ENCODE results near the gene ECI2.

The ECI2 gene

GRCh38 chr6:4085332-4085700 is 50.1 kb downstream of the ECI2 start:
- TF ChIP-seq CTCF (conservative IDR thresholded peaks at IDR 0.05; ENCODE audit: low read length): no peak
- DNase-seq (ENCODE audit: low read depth): peak; percentile 13
- H3K4me3 ChIP-seq (ENCODE audit: low read length): no peak overlapping the region

GRCh38 chr6:4084444-4085331 is 50.7 kb downstream of the ECI2 start:
- DNase-seq (ENCODE audit: low read depth): no peak
- TF ChIP-seq CTCF (conservative IDR thresholded peaks at IDR 0.05; ENCODE audit: low read length): no peak
- H3K4me3 ChIP-seq (ENCODE audit: low read length): no peak overlapping the region

GRCh38 chr6:4078691-4079471 is 56.5 kb downstream of the ECI2 start, which contains the start of gene FAM217A:
TSS of gene FAM217A (minus strand) at chr6:4079137. CDS start at chr6:4077414, 1,723 bp downstream.
- TF ChIP-seq CTCF (conservative IDR thresholded peaks at IDR 0.05; ENCODE audit: low read length): no peak
- no peak for DNase-seq (ENCODE audit: low read depth)

GRCh38 chr6:4074478-4075235 is 60.7 kb downstream of the ECI2 start:
- no peak for TF ChIP-seq CTCF (conservative IDR thresholded peaks at IDR 0.05; ENCODE audit: low read length)
- no peak for DNase-seq (ENCODE audit: low read depth)
- no peak overlapping the region for H3K4me3 ChIP-seq (ENCODE audit: low read length)

More at GRCh38 chr6:4078691-4079471, 56.5 kb downstream of the ECI2 start, which contains the start of gene FAM217A:
- H3K4me3 ChIP-seq (ENCODE audit: low read length): no peak within 1 kb of the TSS

- no peak overlapping the region for H3K4me3 ChIP-seq (ENCODE audit: low read length)
- TF ChIP-seq CTCF (conservative IDR thresholded peaks at IDR 0.05; ENCODE audit: low read length): no peak
- no peak for DNase-seq (ENCODE audit: low read depth)
Measured at GRCh38 chr6:4071330-4071729, 64.0 kb downstream of the ECI2 start.

GRCh38 chr6:4069199-4069598 is 66.2 kb downstream of the ECI2 start:
- no peak for DNase-seq (ENCODE audit: low read depth)
- no peak overlapping the region for H3K4me3 ChIP-seq (ENCODE audit: low read length)
- no peak for TF ChIP-seq CTCF (conservative IDR thresholded peaks at IDR 0.05; ENCODE audit: low read length)
